ENCODE results near the gene OR2T2. TPM values are rescaled to one million over a fixed set of nuclear protein-coding genes. Genes with fewer than 3 reads are reported as not detected.
"Not testable (repeated sequence)": the region's sequence is repeated elsewhere in the genome, so short reads cannot be mapped to it uniquely, and the experiment has no call there.

Gene OR2T2
- total RNA-seq, 1 donor from 2014 or later: not detected

GRCh38 chr1:248450466-248451145 lies 5.2 kb downstream of the OR2T2 start:
- DNase-seq (ENCODE audit: low read depth, low spot score): not testable (repeated sequence)

GRCh38 chr1:248453619-248454018 lies 8.2 kb downstream of the OR2T2 start:
- DNase-seq (ENCODE audit: low read depth, low spot score): not testable (repeated sequence)

GRCh38 chr1:248455045-248455444 lies 9.6 kb downstream of the OR2T2 start:
- DNase-seq (ENCODE audit: low read depth, low spot score): not testable (repeated sequence)

DNA sequence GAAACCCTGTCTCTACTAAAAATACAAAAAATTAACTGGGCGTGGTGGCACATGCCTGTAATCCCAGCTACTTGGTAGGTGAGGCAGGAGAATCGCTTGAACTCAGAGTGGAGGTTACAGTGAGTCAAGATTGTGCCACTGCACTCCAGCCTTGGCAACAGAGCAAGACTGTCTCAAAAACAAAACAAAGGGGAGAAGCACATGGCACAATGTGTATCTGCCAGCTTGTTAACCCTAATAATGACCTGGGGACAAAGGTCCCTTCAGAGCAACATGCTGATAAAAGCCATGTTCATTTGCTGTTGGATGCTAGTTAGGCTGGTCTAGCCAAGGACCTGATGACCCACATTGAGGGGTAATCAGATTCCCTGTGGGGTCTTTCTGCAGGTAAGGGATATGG lies 11.2 kb downstream of the OR2T2 start:
- not testable (repeated sequence) for DNase-seq (ENCODE audit: low read depth, low spot score)

DNA sequence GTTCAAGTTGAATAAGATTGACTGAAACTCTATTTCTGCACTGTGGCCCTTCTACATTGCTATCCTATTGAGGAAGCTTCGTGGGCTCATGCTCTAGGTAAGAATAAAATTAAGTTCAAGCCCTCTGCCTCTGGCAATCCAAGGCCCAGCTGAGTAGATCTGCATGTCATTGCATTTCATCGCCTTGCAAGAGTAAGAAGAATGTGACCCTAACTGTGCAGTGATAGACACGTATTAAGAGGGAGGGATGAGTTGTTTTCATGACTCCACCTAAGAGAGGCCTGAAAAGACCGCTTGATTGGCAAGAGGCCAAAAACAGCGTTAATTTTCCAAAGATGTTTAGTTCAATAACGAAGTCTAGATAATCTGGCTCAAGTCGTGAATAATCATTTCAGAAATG lies 13.7 kb downstream of the OR2T2 start:
- not testable (repeated sequence) for DNase-seq (ENCODE audit: low read depth, low spot score)

DNA sequence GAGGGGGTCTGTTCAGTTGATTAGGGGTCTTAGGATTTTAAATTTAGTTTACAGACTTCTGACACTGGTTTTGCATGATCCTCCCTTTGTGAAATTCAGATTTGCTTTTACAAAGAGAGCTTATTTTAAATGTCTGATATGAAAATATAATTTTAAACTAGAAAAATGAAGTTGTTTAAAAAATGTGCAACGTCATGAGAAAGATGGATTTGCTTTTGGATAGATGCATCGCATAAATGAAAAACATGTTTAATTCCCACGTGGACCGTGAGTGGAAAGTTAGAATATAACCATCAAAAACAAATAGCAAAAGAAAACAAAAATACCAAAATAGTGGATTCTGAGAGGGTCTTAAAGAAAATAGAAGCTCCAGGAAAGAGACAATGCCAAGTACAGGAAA lies 25.7 kb downstream of the OR2T2 start:
- DNase-seq (ENCODE audit: low read depth, low spot score): no peak

GRCh38 chr1:248472111-248472510 lies 26.7 kb downstream of the OR2T2 start:
- DNase-seq (ENCODE audit: low read depth, low spot score): not testable (repeated sequence)

- not testable (repeated sequence) for DNase-seq (ENCODE audit: low read depth, low spot score)
Observed at GRCh38 chr1:248473051-248473450, 27.6 kb downstream of the OR2T2 start, which contains the start of gene OR2T3. TSS of gene OR2T3 (plus strand) at chr1:248473351. CDS start at chr1:248473351, 0 bp downstream.

- not testable (repeated sequence) for DNase-seq (ENCODE audit: low read depth, low spot score)
Observed at GRCh38 chr1:248475660-248476059, 30.2 kb downstream of the OR2T2 start.

DNA sequence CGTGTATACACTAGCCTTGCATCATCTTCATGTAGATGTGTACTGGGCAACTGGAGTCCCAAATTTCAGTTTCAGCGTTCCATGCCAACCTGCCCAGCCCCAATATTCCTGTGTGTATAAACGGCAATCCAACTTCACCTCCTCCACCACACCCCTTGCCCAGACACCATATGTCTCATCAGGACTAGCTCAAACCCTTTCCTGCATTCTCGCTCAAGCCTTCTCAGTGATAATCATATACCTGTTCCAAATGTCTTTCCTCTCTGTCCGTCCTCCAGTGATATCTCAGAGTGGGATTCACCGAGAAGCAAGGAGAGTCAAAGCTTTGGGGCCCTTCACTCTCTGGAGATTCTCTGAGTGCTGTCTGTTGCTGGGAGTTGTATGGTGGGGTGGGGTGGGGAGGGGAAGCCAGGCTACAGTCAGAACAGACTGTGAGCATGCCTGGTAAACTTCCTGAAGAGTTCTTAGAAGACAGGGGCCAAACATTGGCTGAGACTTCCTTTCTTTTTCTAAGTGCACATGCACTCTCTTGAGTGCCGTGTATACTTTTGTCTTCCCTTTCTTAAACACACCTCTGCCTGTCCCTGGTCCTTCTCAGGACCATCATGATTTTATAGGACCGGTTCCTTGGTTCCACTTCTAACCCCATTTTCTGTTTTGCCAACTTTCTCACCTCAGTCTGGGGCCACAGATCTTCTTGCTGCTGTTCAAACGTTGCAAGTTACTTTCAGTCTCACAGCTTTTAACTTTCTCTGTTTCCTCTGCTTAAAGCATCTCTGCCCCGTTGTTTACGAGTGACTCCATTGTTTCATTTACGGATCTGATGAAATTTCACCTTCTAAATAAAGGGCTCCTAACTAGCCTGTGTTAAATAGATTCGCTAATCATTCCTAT lies 36.5 kb downstream of the OR2T2 start:
- not testable (repeated sequence) for DNase-seq (ENCODE audit: low read depth, low spot score)

DNA sequence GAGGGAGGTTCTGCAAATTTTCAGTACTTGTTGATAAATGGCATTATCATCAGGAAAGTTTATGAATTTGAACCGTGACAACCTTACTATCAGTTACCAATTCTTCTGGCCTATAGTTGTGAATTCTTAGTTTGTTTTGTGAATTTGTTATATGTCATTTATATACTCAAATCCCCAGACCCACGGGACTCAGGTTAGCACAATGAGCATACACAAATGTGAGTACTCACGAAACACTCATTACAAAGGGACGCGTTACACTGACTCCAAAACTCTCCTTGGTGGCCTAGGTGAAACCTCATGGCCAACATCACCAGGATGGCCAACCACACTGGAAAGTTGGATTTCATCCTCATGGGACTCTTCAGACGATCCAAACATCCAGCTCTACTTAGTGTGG lies 42.9 kb downstream of the OR2T2 start, which contains the start of gene OR2T5:
TSS of gene OR2T5 (plus strand) at position 301 of the 400 bp plus-strand sequence. CDS start at position 301, 0 bp downstream.
- DNase-seq (ENCODE audit: low read depth, low spot score): not testable (repeated sequence)

DNA sequence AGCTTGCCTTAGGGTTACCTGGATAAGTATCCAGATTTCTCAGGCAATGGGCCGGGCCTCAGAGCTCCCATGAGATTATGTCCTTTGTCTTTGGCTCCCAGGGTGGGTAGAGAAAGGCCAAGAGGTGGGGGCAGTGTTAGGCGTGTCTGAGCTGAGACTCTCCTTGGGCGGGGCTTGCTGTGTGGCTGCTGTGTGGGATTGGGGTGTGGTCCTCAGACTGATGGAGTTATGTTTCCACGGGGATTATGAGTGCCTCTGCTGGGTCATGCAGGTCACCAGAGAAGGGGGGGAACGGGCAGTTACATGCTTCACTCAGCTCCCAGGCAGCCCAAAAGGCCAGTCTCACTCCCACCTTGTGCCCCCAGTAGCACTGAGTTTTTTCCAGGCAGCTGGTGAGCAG lies 51.2 kb downstream of the OR2T2 start:
- not testable (repeated sequence) for DNase-seq (ENCODE audit: low read depth, low spot score)

- DNase-seq (ENCODE audit: low read depth, low spot score): not testable (repeated sequence)
Observed at GRCh38 chr1:248500305-248501035, 55.0 kb downstream of the OR2T2 start.

Other genes with a start within 250 kb of the OR2T2 start
- not detected in 2 replicates for gene OR2M3, start 248.4 kb upstream of the OR2T2 start, total RNA-seq
- not detected in 2 replicates for gene OR2M4, start 214.2 kb upstream of the OR2T2 start, total RNA-seq
- gene OR2T33, start 167.7 kb upstream of the OR2T2 start, total RNA-seq: not detected in 2 replicates
- gene OR2T12, start 142.2 kb upstream of the OR2T2 start, total RNA-seq: not detected in 2 replicates
- not detected in 2 replicates for gene OR2M7, start 121.1 kb upstream of the OR2T2 start, total RNA-seq
- gene OR14C36, start 96.9 kb upstream of the OR2T2 start, total RNA-seq: not detected in 2 replicates
- gene OR2T4, start 84.0 kb upstream of the OR2T2 start, total RNA-seq: not detected in 2 replicates
- gene OR2T6, start 69.9 kb upstream of the OR2T2 start, total RNA-seq: not detected in 2 replicates
- gene OR2T1, start 42.6 kb upstream of the OR2T2 start, total RNA-seq: not detected in 2 replicates
- not detected in 2 replicates for gene OR2T3, start 27.7 kb downstream of the OR2T2 start, total RNA-seq
- gene OR2T5, start 43.0 kb downstream of the OR2T2 start, total RNA-seq: not detected in 2 replicates
- gene OR2G6, start 62.4 kb downstream of the OR2T2 start, total RNA-seq: not detected in 2 replicates
- gene OR2T29, start 117.1 kb downstream of the OR2T2 start, total RNA-seq: not detected in 2 replicates
- not detected in 2 replicates for gene OR2T34, start 129.1 kb downstream of the OR2T2 start, total RNA-seq
- not detected in 2 replicates for gene OR2T10, start 152.1 kb downstream of the OR2T2 start, total RNA-seq
- not detected in 2 replicates for gene OR2T11, start 189.5 kb downstream of the OR2T2 start, total RNA-seq
- gene OR2T35, start 199.6 kb downstream of the OR2T2 start, total RNA-seq: not detected in 2 replicates
- not detected in 2 replicates for gene OR2T27, start 209.9 kb downstream of the OR2T2 start, total RNA-seq

All from pulmonary artery endothelial cell (primary cell).